IMR-90 (cell line): ENCODE measurements around the gene DCTN2.

ENCODE experiments used
- BHLHE40 ChIP-seq: fragments of 150-350 bp; IDR thresholded peaks from 2 replicates; pipeline ENCODE4 v1.6.1; 2016; ENCODE audit warnings: mild to moderate bottlenecking, low read depth, low read length
- CHD1 ChIP-seq: IDR thresholded peaks from 2 replicates; pipeline ENCODE4 v1.6.1; 2012; ENCODE audit warnings: low read depth, low read length, improper control_type of control experiment
- FOS ChIP-seq: fragments of 150-350 bp; IDR thresholded peaks from 2 replicates; pipeline ENCODE4 v1.6.1; 2016; ENCODE audit warnings: low read depth, low read length
- MAFK ChIP-seq: IDR thresholded peaks from 2 replicates; pipeline ENCODE4 v1.6.1; 2012; ENCODE audit warnings: low read depth, low read length, improper control_type of control experiment
- MAZ ChIP-seq: IDR thresholded peaks from 2 replicates; pipeline ENCODE4 v1.6.1; 2012; ENCODE audit warnings: low read depth, mild to moderate bottlenecking, low read length, improper control_type of control experiment, moderate library complexity, borderline replicate concordance
- NFE2L2 ChIP-seq: fragments of 150-350 bp; IDR thresholded peaks from 2 replicates; pipeline ENCODE4 v1.6.1; 2016; ENCODE audit warnings: low read depth, mild to moderate bottlenecking, low read length
- POLR2A ChIP-seq: IDR thresholded peaks from 2 replicates; pipeline ENCODE4 v1.6.1; 2012; ENCODE audit warnings: mild to moderate bottlenecking, low read depth, low read length
- RAD21 ChIP-seq: IDR thresholded peaks from 2 replicates; pipeline ENCODE4 v1.6.1; 2012; ENCODE audit warnings: low read length, improper control_type of control experiment
- RCOR1 ChIP-seq: IDR thresholded peaks from 2 replicates; pipeline ENCODE4 v1.6.1; 2012; ENCODE audit warnings: mild to moderate bottlenecking, low read length, improper control_type of control experiment; ENCODE audit not compliant: insufficient replicate concordance
- RFX5 ChIP-seq: IDR thresholded peaks from 2 replicates; pipeline ENCODE4 v1.8.0; 2012; ENCODE audit warnings: low read depth, mild to moderate bottlenecking, low read length, moderate library complexity
- SMC3 ChIP-seq: fragments of 150-350 bp; IDR thresholded peaks from 2 replicates; pipeline ENCODE4 v1.6.1; 2016; ENCODE audit warnings: low read depth, mild to moderate bottlenecking, antibody characterized with exemption, low read length, moderate library complexity
- TF ChIP-seq, protein P1 (sequence below): conservative IDR thresholded peaks from 2 replicates; pipeline ENCODE4 v1.5.1; 2012; ENCODE audit warnings: mild to moderate bottlenecking, low read depth, low read length, improper control_type of control experiment
- TF ChIP-seq, protein P2 (sequence below): fragments of 150-350 bp; IDR thresholded peaks from 2 replicates; pipeline ENCODE4 v1.6.1; 2017; ENCODE audit warnings: mild to moderate bottlenecking, antibody characterized with exemption, low read length, low read depth
- TF ChIP-seq, protein P3 (sequence below): fragments of 150-350 bp; IDR thresholded peaks from 2 replicates; pipeline ENCODE4 v1.6.1; 2016; ENCODE audit warnings: low read depth, mild to moderate bottlenecking, low read length, moderate library complexity, borderline replicate concordance

DNA sequence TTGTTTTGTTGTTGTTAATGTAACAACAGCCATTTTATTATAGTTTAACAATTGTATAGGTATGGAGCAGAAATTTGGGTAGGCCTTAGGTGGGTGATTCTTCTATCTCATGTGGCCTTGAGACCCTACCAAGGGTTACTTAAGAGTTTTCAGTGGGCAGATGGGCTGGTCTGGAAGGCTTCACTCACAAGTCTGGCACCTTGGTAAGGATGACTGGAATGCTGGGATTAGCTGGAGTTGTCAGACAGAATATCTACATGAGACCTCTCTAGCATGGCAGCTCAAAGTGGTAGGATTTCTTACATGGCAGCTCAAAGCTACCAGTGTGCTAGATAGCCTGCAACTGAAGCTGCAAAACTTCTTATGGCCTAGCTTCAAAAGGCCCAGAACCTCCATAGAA is 61.3 kb downstream of the DCTN2 start:
- TF ChIP-seq SMC3, result no peak
- no peak for TF ChIP-seq RAD21
- TF ChIP-seq, protein P1, sequence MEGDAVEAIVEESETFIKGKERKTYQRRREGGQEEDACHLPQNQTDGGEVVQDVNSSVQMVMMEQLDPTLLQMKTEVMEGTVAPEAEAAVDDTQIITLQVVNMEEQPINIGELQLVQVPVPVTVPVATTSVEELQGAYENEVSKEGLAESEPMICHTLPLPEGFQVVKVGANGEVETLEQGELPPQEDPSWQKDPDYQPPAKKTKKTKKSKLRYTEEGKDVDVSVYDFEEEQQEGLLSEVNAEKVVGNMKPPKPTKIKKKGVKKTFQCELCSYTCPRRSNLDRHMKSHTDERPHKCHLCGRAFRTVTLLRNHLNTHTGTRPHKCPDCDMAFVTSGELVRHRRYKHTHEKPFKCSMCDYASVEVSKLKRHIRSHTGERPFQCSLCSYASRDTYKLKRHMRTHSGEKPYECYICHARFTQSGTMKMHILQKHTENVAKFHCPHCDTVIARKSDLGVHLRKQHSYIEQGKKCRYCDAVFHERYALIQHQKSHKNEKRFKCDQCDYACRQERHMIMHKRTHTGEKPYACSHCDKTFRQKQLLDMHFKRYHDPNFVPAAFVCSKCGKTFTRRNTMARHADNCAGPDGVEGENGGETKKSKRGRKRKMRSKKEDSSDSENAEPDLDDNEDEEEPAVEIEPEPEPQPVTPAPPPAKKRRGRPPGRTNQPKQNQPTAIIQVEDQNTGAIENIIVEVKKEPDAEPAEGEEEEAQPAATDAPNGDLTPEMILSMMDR, result no peak
- no peak for TF ChIP-seq POLR2A
- TF ChIP-seq, protein P2, sequence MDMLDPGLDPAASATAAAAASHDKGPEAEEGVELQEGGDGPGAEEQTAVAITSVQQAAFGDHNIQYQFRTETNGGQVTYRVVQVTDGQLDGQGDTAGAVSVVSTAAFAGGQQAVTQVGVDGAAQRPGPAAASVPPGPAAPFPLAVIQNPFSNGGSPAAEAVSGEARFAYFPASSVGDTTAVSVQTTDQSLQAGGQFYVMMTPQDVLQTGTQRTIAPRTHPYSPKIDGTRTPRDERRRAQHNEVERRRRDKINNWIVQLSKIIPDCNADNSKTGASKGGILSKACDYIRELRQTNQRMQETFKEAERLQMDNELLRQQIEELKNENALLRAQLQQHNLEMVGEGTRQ, result no peak
- TF ChIP-seq MAFK, result no peak
- TF ChIP-seq RCOR1, result no peak
- TF ChIP-seq, protein P3, sequence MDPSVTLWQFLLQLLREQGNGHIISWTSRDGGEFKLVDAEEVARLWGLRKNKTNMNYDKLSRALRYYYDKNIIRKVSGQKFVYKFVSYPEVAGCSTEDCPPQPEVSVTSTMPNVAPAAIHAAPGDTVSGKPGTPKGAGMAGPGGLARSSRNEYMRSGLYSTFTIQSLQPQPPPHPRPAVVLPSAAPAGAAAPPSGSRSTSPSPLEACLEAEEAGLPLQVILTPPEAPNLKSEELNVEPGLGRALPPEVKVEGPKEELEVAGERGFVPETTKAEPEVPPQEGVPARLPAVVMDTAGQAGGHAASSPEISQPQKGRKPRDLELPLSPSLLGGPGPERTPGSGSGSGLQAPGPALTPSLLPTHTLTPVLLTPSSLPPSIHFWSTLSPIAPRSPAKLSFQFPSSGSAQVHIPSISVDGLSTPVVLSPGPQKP, result no peak
- TF ChIP-seq MAZ, result no peak
- TF ChIP-seq RFX5, result no peak
- no peak for TF ChIP-seq BHLHE40
- TF ChIP-seq FOS, result no peak
- no peak for TF ChIP-seq NFE2L2
- TF ChIP-seq CHD1, result no peak
